Urothelium cell line (cell line): Measurements from ENCODE around the gene AHCY.
"Not testable (repeated sequence)": the region's sequence is repeated elsewhere in the genome, so short reads cannot be mapped to it uniquely, and the experiment has no call there.

ENCODE experiments used
- DNase-seq: peaks from one replicate; pipeline ENCODE4 v3.0.0; 2011; ENCODE audit warnings: low spot score, mixed read lengths
- FAIRE-seq: peaks from 2 replicates; lab custom pipeline; 2011; peaks lifted over from hg19 to GRCh38; lab: Jason Lieb, UNC

The AHCY gene

DNA sequence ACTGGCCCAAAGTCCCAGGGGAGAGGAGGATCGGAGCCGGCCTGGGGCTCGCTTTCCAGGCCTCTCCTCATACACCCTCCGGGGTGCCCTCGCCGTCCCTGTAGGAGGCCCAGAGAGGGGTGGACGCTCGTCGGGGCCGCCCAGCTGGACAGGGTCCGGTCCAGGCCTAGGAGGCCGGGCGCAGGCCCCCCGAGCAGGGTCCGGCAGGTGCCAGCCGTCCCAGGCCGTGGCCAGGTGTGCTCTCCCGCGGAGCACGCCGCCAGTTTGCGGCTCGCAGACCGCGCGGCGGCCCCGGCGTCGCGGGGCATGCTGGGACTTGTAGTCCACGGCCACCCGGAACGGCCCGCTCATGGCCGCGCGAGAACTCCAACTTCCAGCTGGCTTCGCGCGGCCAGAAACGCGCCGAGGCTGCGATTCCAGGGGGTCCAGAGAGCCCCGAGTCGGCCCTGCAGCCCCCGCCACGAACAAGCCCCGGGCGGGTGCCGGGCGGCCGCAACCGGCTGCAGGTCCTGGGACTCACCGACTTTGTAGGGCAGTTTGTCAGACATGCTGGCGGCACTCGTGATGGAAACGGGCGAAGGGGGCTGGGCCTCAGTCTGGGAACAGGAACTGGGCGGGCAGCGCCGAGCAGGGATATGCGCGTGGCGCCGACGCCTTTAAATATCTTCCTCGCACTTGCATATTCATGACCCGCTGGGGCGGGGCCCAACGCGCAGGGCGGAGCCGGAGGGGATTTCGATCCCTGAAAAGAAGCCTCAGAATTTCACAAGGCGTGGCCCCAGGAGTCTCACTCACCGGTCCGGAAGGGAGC is at the start of gene AHCY:
TSS of gene AHCY (minus strand) at position 633 of the 811 bp plus-strand sequence. CDS start at position 548, 85 bp downstream.
- peak; percentile 17 for FAIRE-seq
- DNase-seq: peak; percentile 97

GRCh38 chr20:34350095-34350494 is 46.9 kb upstream of the AHCY start:
- FAIRE-seq (no peak), DNase-seq (no peak)

DNA sequence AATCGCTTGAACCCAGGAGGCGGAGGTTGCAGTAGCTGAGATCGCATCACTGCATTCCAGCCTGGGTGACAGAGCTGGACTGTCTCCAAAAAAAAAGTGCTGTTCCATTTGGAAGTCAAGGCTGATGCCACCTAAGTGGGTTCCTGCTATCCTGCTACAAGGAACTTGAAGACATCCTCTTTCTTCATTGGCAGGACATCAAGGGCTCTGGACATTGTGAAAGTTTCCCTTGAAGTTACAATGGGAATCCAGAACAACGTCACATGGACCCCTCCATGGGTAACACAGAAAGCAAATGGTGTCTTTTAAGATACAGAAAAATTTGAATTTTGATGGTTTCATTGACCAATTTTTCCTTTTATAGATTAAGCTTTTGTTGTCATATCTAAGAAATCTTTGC is 44.4 kb upstream of the AHCY start:
- no peak for DNase-seq
- FAIRE-seq: no peak

GRCh38 chr20:34346533-34346865 is 43.3 kb upstream of the AHCY start:
- FAIRE-seq, DNase-seq: not testable (repeated sequence)

GRCh38 chr20:34345839-34346532 is 42.8 kb upstream of the AHCY start:
- not testable (repeated sequence) for DNase-seq, FAIRE-seq

GRCh38 chr20:34345402-34345736 is 42.2 kb upstream of the AHCY start:
- no peak for DNase-seq
- FAIRE-seq: no peak

DNA sequence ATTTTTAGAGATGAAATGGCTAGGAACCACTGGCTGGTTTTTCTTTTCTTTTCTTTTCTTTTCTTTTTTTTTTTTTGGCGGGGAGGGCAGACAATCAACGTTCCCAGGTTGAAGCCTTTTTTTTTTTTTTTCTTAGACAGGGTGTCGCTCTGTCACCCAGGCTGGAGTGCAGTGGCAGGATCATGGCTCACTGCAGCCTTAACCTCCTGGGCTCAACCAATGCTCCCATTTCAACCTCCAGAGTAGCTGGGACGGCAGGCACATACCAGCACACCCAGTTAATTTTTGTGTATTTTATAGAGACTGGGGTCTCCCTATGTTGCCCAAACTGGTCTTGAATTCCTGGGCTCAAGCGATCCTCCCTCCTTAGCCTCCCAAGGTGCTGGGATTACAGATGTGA is 41.1 kb upstream of the AHCY start:
- FAIRE-seq (no peak), DNase-seq (no peak)

- DNase-seq (no peak), FAIRE-seq (no peak)
These were observed 40.5 kb upstream of the AHCY start for GRCh38 chr20:34343458-34344211.

DNA sequence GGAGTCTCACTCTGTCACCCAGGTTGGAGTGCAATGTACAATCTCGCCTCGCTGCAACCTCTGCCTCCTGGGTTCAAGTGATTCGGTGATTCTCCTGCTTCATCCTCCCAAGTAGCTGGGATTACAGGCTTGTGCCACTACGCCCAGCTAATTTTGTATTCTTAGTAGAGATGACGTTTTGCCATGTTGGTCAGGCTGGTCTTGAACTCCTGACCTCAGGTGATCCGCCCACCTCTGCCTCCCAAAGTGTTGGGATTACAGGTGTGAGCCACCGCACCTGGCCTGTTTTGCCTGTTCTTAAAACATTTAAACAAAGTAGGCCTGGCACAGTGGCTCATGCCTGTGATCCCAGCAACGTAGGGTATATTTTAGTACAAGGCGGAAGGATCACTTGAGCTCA is 38.0 kb upstream of the AHCY start:
- DNase-seq, FAIRE-seq: not testable (repeated sequence)

DNA sequence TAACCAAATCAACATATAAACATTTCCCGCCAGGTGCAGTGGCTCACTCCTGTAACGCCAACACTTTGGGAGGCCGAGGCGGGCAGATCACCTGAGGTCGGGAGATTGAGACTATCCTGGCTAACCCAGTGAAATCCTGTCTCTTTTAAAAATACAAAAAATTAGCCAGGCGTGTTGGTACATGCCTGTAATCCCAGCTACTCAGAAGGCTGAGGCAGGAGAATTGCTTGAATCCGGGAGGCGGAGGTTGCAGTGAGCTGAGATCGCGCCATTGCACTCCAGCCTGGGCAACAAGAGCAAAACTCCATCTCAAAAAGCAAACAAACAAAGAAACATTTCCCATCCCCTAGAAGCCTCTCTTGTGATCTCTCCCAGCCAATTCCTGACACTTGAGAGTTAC is 37.6 kb upstream of the AHCY start:
- not testable (repeated sequence) for DNase-seq, FAIRE-seq

DNA sequence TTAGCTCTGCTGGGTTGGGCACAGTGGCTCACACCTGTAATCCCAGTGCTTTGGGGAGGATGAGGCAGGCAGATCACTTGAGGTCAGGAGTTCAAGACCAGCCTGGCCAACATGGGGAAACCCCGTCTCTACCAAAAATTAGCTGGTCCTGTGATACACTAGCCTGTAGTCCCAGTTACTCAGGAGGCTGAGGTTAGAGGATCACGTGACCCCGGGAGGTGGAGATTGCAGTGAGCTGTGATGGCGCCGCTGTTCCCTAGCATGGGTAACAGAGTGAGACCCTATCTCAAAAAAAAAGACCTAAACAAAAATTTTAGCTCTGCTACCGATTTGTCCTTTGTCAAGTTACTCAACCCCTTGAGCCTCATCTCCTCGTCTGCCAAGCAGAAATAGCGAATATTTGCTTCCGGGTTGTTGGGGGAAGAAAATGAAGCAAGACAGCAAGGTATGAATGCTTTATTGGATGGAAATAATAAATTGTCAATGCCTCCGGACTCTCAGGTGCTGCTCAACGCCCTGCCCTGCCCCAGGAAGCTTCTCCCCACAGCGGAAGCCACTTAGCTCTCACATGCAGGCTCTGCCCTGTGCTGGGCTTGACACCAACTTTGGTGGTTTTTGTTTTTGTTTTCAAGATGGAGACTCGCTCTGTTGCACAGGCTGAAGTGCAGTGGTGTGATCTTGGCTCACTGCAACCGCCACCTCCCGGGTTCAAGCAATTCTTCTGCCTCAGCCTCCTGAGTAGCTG is 35.0 kb upstream of the AHCY start:
- DNase-seq (no peak), FAIRE-seq (no peak)

GRCh38 chr20:34337544-34337943 is 34.4 kb upstream of the AHCY start:
- DNase-seq (no peak), FAIRE-seq (no peak)

- no peak for FAIRE-seq
- DNase-seq: peak; percentile 52
These were observed 31.7 kb upstream of the AHCY start for GRCh38 chr20:34334654-34335407.

- no peak for FAIRE-seq
- DNase-seq: no peak
These were observed 30.6 kb upstream of the AHCY start for GRCh38 chr20:34333786-34334185.

- no peak for DNase-seq
- no peak for FAIRE-seq
These were observed 29.2 kb upstream of the AHCY start for GRCh38 chr20:34332262-34332920.

- FAIRE-seq (no peak), DNase-seq (no peak)
These were observed 28.7 kb upstream of the AHCY start for GRCh38 chr20:34331838-34332237.

DNA sequence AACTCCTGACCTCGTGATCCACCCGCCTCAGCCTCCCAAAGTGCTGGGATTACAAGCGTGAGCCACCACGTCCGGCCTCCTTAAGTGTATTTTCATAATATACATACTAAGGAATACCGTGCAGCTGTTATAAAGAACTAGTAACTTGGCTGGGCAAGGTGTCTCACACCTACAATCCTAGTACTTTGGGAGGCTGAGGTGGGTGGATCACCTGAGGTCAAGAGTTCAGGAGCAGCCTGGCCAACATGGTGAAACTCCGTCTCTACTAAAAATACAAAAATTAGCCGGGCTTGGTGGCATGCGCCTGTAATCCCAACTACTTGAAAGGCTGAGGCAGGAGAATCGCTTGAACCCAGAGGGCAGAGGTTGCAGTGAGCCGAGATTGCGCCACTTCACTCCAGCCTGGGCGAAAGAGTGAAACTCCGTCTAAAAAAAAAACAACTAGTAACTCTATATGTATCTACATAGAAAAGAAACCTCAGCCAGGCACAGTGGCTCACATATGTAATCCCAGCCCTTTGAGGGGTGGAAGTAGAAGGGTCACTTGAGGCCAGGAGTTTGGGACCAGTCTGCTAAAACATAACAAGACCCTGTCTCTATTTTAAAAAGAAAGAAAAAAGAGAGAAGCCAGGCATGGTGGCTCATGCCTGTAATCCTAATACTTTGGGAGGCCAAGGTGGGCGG is 27.8 kb upstream of the AHCY start:
- DNase-seq, FAIRE-seq: not testable (repeated sequence)

DNA sequence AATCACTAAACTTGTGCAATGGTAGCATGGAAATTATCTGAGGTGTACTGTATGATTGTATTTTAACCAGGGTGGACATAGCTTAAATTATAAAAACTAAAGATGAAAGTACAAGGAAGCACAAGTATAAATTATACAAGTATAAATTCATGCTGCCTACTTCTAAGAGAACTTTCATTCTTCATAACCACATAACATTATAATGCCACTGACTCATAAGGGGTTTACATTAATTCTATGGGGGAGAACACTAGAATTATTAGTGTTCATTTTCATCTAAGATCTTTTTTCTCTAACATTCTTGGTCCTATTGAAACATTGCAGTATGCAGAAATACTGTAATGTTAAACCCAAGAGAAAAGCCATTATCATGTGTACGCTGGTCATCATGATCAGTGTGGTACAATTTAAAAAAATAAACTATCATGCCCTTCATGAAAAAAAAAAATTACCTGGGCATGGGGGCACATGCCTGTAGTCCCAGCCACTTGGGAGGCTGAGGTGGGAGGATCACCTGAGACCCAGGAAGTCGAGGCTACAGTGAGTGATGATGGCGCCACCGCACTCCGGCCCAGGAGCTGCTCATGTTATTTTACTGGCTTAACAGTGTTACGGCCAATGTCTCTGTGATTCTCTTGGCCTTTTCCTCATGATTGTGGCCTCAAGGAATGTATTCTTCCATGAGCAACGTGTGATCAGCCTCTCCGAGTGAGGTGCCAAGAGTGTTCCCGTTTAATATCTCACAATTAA is 25.9 kb upstream of the AHCY start:
- FAIRE-seq: no peak
- no peak for DNase-seq
